OCI-LY7 (cell line): ENCODE data around the gene SLC2A13.

ENCODE experiments used
- EZH2phosphoT487 ChIP-seq: fragments of 200-600 bp; sonication (generic); IDR thresholded peaks from 2 replicates; pipeline ENCODE4 v1.6.1; 2018; ENCODE audit warnings: low read depth, borderline replicate concordance, mild to moderate bottlenecking, mixed run types, antibody characterized with exemption, low read length, moderate library complexity, mixed read lengths
- TF ChIP-seq, protein P1 (sequence below): fragments of 200-600 bp; sonication (generic); conservative IDR thresholded peaks from 2 replicates; pipeline ENCODE4 v1.5.1; 2014; ENCODE audit warnings: mild to moderate bottlenecking, antibody characterized with exemption, low read length, moderate library complexity, mixed read lengths

DNA sequence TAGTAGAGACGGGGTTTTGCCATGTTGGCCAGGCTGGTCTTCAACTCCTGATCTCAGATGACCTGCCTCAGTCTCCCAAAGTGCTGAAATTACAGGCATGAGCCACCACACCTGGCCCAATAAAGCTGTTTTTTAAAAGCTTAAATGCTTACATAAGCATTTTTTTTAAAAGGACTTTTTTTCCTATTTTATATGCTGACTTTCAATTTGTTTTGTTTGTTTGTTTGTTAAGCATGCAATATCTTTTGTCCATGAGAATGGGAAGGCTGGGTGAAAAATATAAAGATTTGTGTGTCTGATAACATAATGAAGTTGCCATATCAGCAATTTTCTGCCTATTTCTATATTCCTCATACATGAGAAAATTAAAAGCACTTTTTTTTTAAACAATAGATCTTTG is 17.0 kb upstream of the SLC2A13 start:
- TF ChIP-seq, protein P1, sequence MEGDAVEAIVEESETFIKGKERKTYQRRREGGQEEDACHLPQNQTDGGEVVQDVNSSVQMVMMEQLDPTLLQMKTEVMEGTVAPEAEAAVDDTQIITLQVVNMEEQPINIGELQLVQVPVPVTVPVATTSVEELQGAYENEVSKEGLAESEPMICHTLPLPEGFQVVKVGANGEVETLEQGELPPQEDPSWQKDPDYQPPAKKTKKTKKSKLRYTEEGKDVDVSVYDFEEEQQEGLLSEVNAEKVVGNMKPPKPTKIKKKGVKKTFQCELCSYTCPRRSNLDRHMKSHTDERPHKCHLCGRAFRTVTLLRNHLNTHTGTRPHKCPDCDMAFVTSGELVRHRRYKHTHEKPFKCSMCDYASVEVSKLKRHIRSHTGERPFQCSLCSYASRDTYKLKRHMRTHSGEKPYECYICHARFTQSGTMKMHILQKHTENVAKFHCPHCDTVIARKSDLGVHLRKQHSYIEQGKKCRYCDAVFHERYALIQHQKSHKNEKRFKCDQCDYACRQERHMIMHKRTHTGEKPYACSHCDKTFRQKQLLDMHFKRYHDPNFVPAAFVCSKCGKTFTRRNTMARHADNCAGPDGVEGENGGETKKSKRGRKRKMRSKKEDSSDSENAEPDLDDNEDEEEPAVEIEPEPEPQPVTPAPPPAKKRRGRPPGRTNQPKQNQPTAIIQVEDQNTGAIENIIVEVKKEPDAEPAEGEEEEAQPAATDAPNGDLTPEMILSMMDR: no peak
- no peak for TF ChIP-seq EZH2phosphoT487
